GM12878 (cell line): ENCODE data around the gene CSH2. TPM values are rescaled to one million over a fixed set of nuclear protein-coding genes. Genes with fewer than 3 reads are reported as not detected.

Source experiments
- ATAC-seq: fragments of 200-7000 bp; cut with Tn5 transposase; 3 replicates; pipeline ENCODE4 v1.9.1; 2020; ENCODE audit warnings: mild to moderate bottlenecking, moderate library complexity
- BruUV-seq: library from RNA; stranded (reverse); fragments of 400-500 nt; replicated peaks from 2 replicates; lab custom pipeline; 2021; lab: Mats Ljungman, UMichigan
- CTCF ChIA-PET: fragments of 300-600 bp; sonication (Branson Sonifier 250); formaldehyde crosslinking; extraction: SDS; loops from one replicate; lab custom pipeline; 2021; ENCODE audit warnings: inconsistent platforms; lab: Yijun Ruan, JAX
- POLR2A ChIA-PET: fragments of 350-600 bp; formaldehyde crosslinking; extraction: SDS; loops from one replicate; lab custom pipeline; 2021; ENCODE audit warnings: inconsistent platforms; lab: Charles Lee
- RAD21 ChIA-PET: fragments of 300-600 bp; sonication (Branson Sonifier 250); formaldehyde crosslinking; loops from one replicate; lab custom pipeline; 2023; ENCODE audit warnings: antibody characterized with exemption; ENCODE audit not compliant: unreplicated experiment; lab: Charles Lee
- SMC1A ChIA-PET: fragments of 300-600 bp; sonication (Branson Sonifier 250); formaldehyde crosslinking; loops from one replicate; lab custom pipeline; 2023; ENCODE audit not compliant: unreplicated experiment, uncharacterized antibody; lab: Charles Lee
- DNase-seq: peaks from one replicate; pipeline ENCODE4 v3.0.0-alpha.2; 2011; ENCODE audit warnings: low read depth, low spot score
- FAIRE-seq: peaks from 3 replicates; lab custom pipeline; 2011; peaks lifted over from hg19 to GRCh38; lab: Jason Lieb, UNC
- H2AFZ ChIP-seq: 2 replicates; pipeline ENCODE4 v1.6.0; 2011; ENCODE audit warnings: low read depth, low read length, control low read depth; ENCODE audit not compliant: control insufficient read depth
- H3K27ac ChIP-seq: 2 replicates; pipeline ENCODE4 v1.5.1; 2011; ENCODE audit warnings: control low read depth; ENCODE audit not compliant: control insufficient read depth, insufficient read depth
- H3K27me3 ChIP-seq, 2 experiments: replicated peaks in 1 of 2; 2 replicates each; pipeline versions ENCODE4 v1.6.0 to v1.6.1; 2011; ENCODE audit warnings: low read length in 1 of 2; ENCODE audit not compliant: control insufficient read depth in 2 of 2, insufficient read depth in 2 of 2
- H3K36me3 ChIP-seq, 2 experiments: 2 replicates each; pipeline ENCODE4 v1.5.1; 2011; ENCODE audit warnings: low read length in 1 of 2; ENCODE audit not compliant: control insufficient read depth in 2 of 2, insufficient read depth in 2 of 2
- H3K4me1 ChIP-seq: 2 replicates; pipeline ENCODE4 v1.6.1; 2011; ENCODE audit warnings: mild to moderate bottlenecking, low read length, moderate library complexity, mixed read lengths; ENCODE audit not compliant: control insufficient read depth, insufficient read depth
- H3K4me2 ChIP-seq: 2 replicates; pipeline ENCODE4 v1.6.0; 2011; ENCODE audit warnings: control low read depth; ENCODE audit not compliant: control insufficient read depth, insufficient read depth
- H3K4me3 ChIP-seq: fragments of 200-600 bp; sonication (generic); 2 replicates; pipeline ENCODE4 v1.5.1; 2016
- H3K79me2 ChIP-seq: 2 replicates; pipeline ENCODE4 v1.6.0; 2011; ENCODE audit warnings: low read length; ENCODE audit not compliant: control insufficient read depth, insufficient read depth
- H3K9ac ChIP-seq: 2 replicates; pipeline ENCODE4 v1.8.0; 2011; ENCODE audit warnings: low read length, control low read depth, mixed read lengths; ENCODE audit not compliant: control insufficient read depth, insufficient read depth
- H3K9me3 ChIP-seq: replicated peaks from 3 replicates; pipeline ENCODE4 v1.5.1; 2011; ENCODE audit warnings: mild to moderate bottlenecking, low read length; ENCODE audit not compliant: control insufficient read depth, insufficient read depth
- H4K20me1 ChIP-seq: 2 replicates; pipeline ENCODE4 v1.6.0; 2011; ENCODE audit not compliant: control insufficient read depth, insufficient read depth
- BMI1 ChIP-seq: fragments of 450-650 bp; IDR thresholded peaks from 2 replicates; pipeline ENCODE4 v1.6.1; 2016; ENCODE audit warnings: mild to moderate bottlenecking, moderate library complexity, borderline replicate concordance
- BRCA1 ChIP-seq: IDR thresholded peaks from 2 replicates; pipeline ENCODE4 v1.6.1; 2011; ENCODE audit warnings: low read depth, low read length, improper control_type of control experiment
- CREB1 ChIP-seq: IDR thresholded peaks from 2 replicates; pipeline ENCODE4 v1.6.1; 2012; ENCODE audit warnings: low read depth, mild to moderate bottlenecking, inconsistent platforms
- CREM ChIP-seq: IDR thresholded peaks from 2 replicates; pipeline ENCODE4 v1.6.1; 2014; ENCODE audit warnings: antibody characterized with exemption, low read depth
- CUX1 ChIP-seq: IDR thresholded peaks from 2 replicates; pipeline ENCODE4 v1.6.1; 2012; ENCODE audit warnings: improper control_type of control experiment, low read depth, low read length; ENCODE audit not compliant: insufficient replicate concordance
- EGR1 ChIP-seq, 2 experiments: IDR thresholded peaks; 1 replicate in 1 of 2; 2 replicates in 1 of 2; pipeline ENCODE4 v1.6.1; 2011 to 2012; ENCODE audit warnings: low read depth in 2 of 2, low read length in 2 of 2, borderline replicate concordance in 1 of 2, mild to moderate bottlenecking in 1 of 2, moderate library complexity in 1 of 2
- EZH2 ChIP-seq: IDR thresholded peaks from 2 replicates; pipeline ENCODE4 v1.6.1; 2012; ENCODE audit warnings: low read depth, mild to moderate bottlenecking, control low read depth, inconsistent platforms, low read length, borderline replicate concordance; ENCODE audit not compliant: control insufficient read depth
- KDM1A ChIP-seq: fragments of 200-600 bp; sonication (generic); IDR thresholded peaks from 2 replicates; pipeline ENCODE4 v1.6.1; 2016; ENCODE audit warnings: borderline replicate concordance
- KLF5 ChIP-seq: fragments of 450-650 bp; IDR thresholded peaks from 2 replicates; pipeline ENCODE4 v1.6.1; 2014; ENCODE audit warnings: mild to moderate bottlenecking; ENCODE audit not compliant: partially characterized antibody
- MTA2 ChIP-seq: fragments of 450-650 bp; IDR thresholded peaks from 2 replicates; pipeline ENCODE4 v1.6.1; 2016; ENCODE audit warnings: low read depth, mild to moderate bottlenecking, moderate library complexity
- NFYA ChIP-seq: IDR thresholded peaks from 2 replicates; pipeline ENCODE4 v1.6.1; 2011; ENCODE audit warnings: low read depth, mild to moderate bottlenecking, low read length, improper control_type of control experiment, borderline replicate concordance
- PKNOX1 ChIP-seq: fragments of 450-650 bp; IDR thresholded peaks from 2 replicates; pipeline ENCODE4 v1.6.1; 2016; ENCODE audit warnings: mild to moderate bottlenecking
- RCOR1 ChIP-seq: conservative IDR thresholded peaks from 2 replicates; pipeline ENCODE4 v1.6.1; 2012; ENCODE audit warnings: low read depth, low read length, improper control_type of control experiment
- RFX5 ChIP-seq: IDR thresholded peaks from 2 replicates; pipeline ENCODE4 v1.6.1; 2011; ENCODE audit warnings: low read depth, low read length, improper control_type of control experiment
- SIN3A ChIP-seq: IDR thresholded peaks from 2 replicates; pipeline ENCODE4 v1.6.1; 2012; ENCODE audit warnings: low read depth, low read length, improper control_type of control experiment
- SIX5 ChIP-seq: IDR thresholded peaks from 2 replicates; pipeline ENCODE4 v1.6.1; 2011; ENCODE audit warnings: mild to moderate bottlenecking, low read depth, low read length, moderate library complexity; ENCODE audit not compliant: severe bottlenecking
- SREBF1 ChIP-seq: IDR thresholded peaks from 2 replicates; pipeline ENCODE4 v1.6.1; 2012; ENCODE audit warnings: mild to moderate bottlenecking, low read length
- ZNF217 ChIP-seq: fragments of 450-650 bp; IDR thresholded peaks from 2 replicates; pipeline ENCODE4 v1.6.1; 2017; ENCODE audit warnings: antibody characterized with exemption, mild to moderate bottlenecking
- ZNF274 ChIP-seq: IDR thresholded peaks from one replicate; pipeline ENCODE4 v1.8.0; 2011; ENCODE audit not compliant: insufficient read length, insufficient read depth
- WGBS: methylation state at CpG from one replicate; pipeline ENCODE4 v1.1.6; 2016; ENCODE audit warnings: low lambda C conversion rate; ENCODE audit not compliant: insufficient replicate concordance, insufficient coverage; ENCODE audit errors: missing lambda C conversion rate; 5-methylcytosine and 5-hydroxymethylcytosine counted together
- in situ Hi-C: fragments of 300-500 bp; cut with MboI; formaldehyde crosslinking; loops from 9 replicates; pipeline ENCODE4 v1.14.3; 2018; ENCODE audit warnings: mixed read lengths
- intact Hi-C: fragments of 100-400 bp; cut with micrococcal nuclease; formaldehyde crosslinking; loops from one replicate; pipeline ENCODE4 v1.14.2; 2022; ENCODE audit not compliant: unreplicated experiment
- polyA plus RNA-seq, 11 experiments: library from polyadenylated mRNA; depleted of rRNA in 4 of 11; unstranded in 6 of 11; stranded (reverse) in 5 of 11; fragments of >200 nt; fragmentation: Nextera tagmentation in 4 of 11; fragmentation: Illumina TruSeq in 1 of 11; extraction: Ambion mirVana in 4 of 11; extraction: Trizol in 1 of 11; gene quantifications; 1 replicate in 1 of 11; 2 replicates in 10 of 11; pipeline versions ENCODE4 v1.2.1 to v1.2.3, GENCODE V29; 2011 to 2016; ENCODE audit warnings: inconsistent platforms in 2 of 11, missing spikeins in 2 of 11, low read depth in 1 of 11
- total RNA-seq, 4 experiments: library from RNA; depleted of rRNA in 3 of 4; stranded (reverse); fragments of >200 nt in 3 of 4; fragmentation: Illumina TruSeq in 1 of 4; extraction: Trizol in 1 of 4; gene quantifications; 2 replicates each; pipeline versions ENCODE4 v1.2.1 to v1.2.3, GENCODE V29; 2013 to 2021
- TF ChIP-seq, protein P1 (sequence below): fragments of 450-650 bp; IDR thresholded peaks from 2 replicates; pipeline ENCODE4 v1.6.1; 2014; ENCODE audit warnings: mild to moderate bottlenecking

Gene CSH2
- total and polyA plus RNA-seq, 10 of the 15 experiments (the other 5 are each of a cell fraction or from before 2014, with no cell fraction given): not detected

- no peak overlapping the region for H3K4me2 ChIP-seq
- ChIA-PET RAD21 (no interaction called here), SMC1A (interaction anchor here (0.6 kb wide), 1 partner anchor 46 kb away, joined by 3 read pairs; no protein-coding TSS in a partner anchor), POLR2A (no interaction called here), CTCF (interaction anchor here (0.7 to 3.8 kb wide), 7 partner anchors 9 to 146 kb away, joined by 3 to 20 read pairs (median 5); partner anchors contain the start of gene DDX42)
- in situ Hi-C loops (no loop called here), intact Hi-C loops (no loop called here)
- H3K4me1 ChIP-seq: no peaks in the 10 kb centered on the region
- FAIRE-seq: no peak
- no TSS peak for BruUV-seq
- no peaks in the 10 kb centered on the region for H3K9me3 ChIP-seq
- no peak overlapping the region for H3K9ac ChIP-seq
- H3K4me3 ChIP-seq: no peak overlapping the region
- ATAC-seq: no peak
- H3K79me2 ChIP-seq: no peaks in the 10 kb centered on the region
- WGBS: 67% methylated on average over 12 of the region's 12 CpGs
- H3K27me3 ChIP-seq: no peaks in the 10 kb centered on the region
- H2AFZ ChIP-seq: no peak overlapping the region
- H4K20me1 ChIP-seq: no peaks in the 10 kb centered on the region
- H3K36me3 ChIP-seq: no peaks in the 10 kb centered on the region
- no peak overlapping the region for H3K27ac ChIP-seq
- TF ChIP-seq RFX5 (no peak), KDM1A (no peak), SIN3A (no peak), EGR1 (IDR thresholded peaks at IDR 0.05; ENCODE audit: borderline replicate concordance in 1 of 2, low read depth in 2 of 2, low read length in 2 of 2) (no peak), SIX5 (no peak), ZNF274 (no peak), KLF5 (no peak), BMI1 (no peak), RCOR1 (no peak), MTA2 (no peak), CUX1 (no peak), SREBF1 (no peak), BRCA1 (no peak), PKNOX1 (no peak), ZNF217 (no peak), CREM (no peak), CREB1 (no peak), NFYA (no peak), EZH2 (no peak)
- TF ChIP-seq, protein P1, sequence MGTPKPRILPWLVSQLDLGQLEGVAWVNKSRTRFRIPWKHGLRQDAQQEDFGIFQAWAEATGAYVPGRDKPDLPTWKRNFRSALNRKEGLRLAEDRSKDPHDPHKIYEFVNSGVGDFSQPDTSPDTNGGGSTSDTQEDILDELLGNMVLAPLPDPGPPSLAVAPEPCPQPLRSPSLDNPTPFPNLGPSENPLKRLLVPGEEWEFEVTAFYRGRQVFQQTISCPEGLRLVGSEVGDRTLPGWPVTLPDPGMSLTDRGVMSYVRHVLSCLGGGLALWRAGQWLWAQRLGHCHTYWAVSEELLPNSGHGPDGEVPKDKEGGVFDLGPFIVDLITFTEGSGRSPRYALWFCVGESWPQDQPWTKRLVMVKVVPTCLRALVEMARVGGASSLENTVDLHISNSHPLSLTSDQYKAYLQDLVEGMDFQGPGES: no peak
- no peak for DNase-seq
Observed at GRCh38 chr17:63880706-63881105, 7.2 kb upstream of the CSH2 start.
